ENCODE results near the gene CPB1.

GRCh38 chr3:148829926-148830325 is 2.3 kb downstream of the CPB1 start:
- TF ChIP-seq CTCF (IDR thresholded peaks at IDR 0.05): no peak
- no peak for TF ChIP-seq POLR2A (IDR thresholded peaks at IDR 0.05)
